Caco-2 (cell line): Measurements from ENCODE around the gene VMAC. TPM values are rescaled to one million over a fixed set of nuclear protein-coding genes. Genes with fewer than 3 reads are reported as not detected.
"Not testable (repeated sequence)": the region's sequence is repeated elsewhere in the genome, so short reads cannot be mapped to it uniquely, and the experiment has no call there.

ENCODE experiments used
- BruUV-seq: library from RNA; stranded (reverse); fragments of 400-500 nt; replicated peaks from 2 replicates; lab custom pipeline; 2021; lab: Mats Ljungman, UMichigan
- CTCF ChIA-PET: fragments of 300-600 bp; sonication (Branson Sonifier 250); formaldehyde crosslinking; loops from one replicate; lab custom pipeline; 2022; ENCODE audit warnings: antibody characterized with exemption; lab: Charles Lee
- POLR2A ChIA-PET: fragments of 300-600 bp; sonication (Branson Sonifier 250); formaldehyde crosslinking; loops from one replicate; lab custom pipeline; 2022; ENCODE audit warnings: antibody characterized with exemption; lab: Charles Lee
- DNase-seq, 2 experiments: peaks; one replicate each; pipeline versions ENCODE4 v3.0.0 to v3.0.0-alpha.2; 2020 to 2022
- H3K27me3 ChIP-seq: replicated peaks from 2 replicates; pipeline ENCODE4 v1.6.0; 2011; ENCODE audit warnings: low read length; ENCODE audit not compliant: control insufficient read depth, insufficient read depth
- H3K36me3 ChIP-seq: 2 replicates; pipeline ENCODE4 v1.5.1; 2011; ENCODE audit warnings: low read length; ENCODE audit not compliant: control insufficient read depth, insufficient read depth
- H3K4me1 ChIP-seq: fragments of 250-450 bp; sonication (Bioruptor Pico); 2 replicates; pipeline ENCODE4 v1.5.1; 2020; ENCODE audit warnings: mild to moderate bottlenecking
- H3K4me3 ChIP-seq: 2 replicates; pipeline ENCODE4 v1.5.1; 2011; ENCODE audit warnings: low read depth, mild to moderate bottlenecking, control low read depth, low read length
- H3K9me3 ChIP-seq: fragments of 250-450 bp; sonication (Bioruptor Pico); 2 replicates; pipeline ENCODE4 v1.5.1; 2020; ENCODE audit warnings: mild to moderate bottlenecking, moderate library complexity
- H3K27ac Mint-ChIP-seq: one replicate; pipeline ENCODE4 v1.8.0; 2022; ENCODE audit warnings: mixed read lengths; ENCODE audit not compliant: unreplicated experiment
- H3K27me3 Mint-ChIP-seq: one replicate; pipeline ENCODE4 v1.8.0; 2022; ENCODE audit warnings: mixed read lengths; ENCODE audit not compliant: insufficient read depth, unreplicated experiment
- H3K36me3 Mint-ChIP-seq: one replicate; pipeline ENCODE4 v1.8.0; 2022; ENCODE audit warnings: mild to moderate bottlenecking, mixed read lengths; ENCODE audit not compliant: insufficient read depth, unreplicated experiment
- H3K4me1 Mint-ChIP-seq: one replicate; pipeline ENCODE4 v1.8.0; 2022; ENCODE audit warnings: low read depth, mixed read lengths; ENCODE audit not compliant: unreplicated experiment
- H3K4me3 Mint-ChIP-seq: one replicate; pipeline ENCODE4 v1.8.0; 2022; ENCODE audit warnings: mild to moderate bottlenecking, moderate library complexity, mixed read lengths; ENCODE audit not compliant: unreplicated experiment
- H3K9me3 Mint-ChIP-seq: one replicate; pipeline ENCODE4 v1.8.0; 2022; ENCODE audit warnings: mixed read lengths; ENCODE audit not compliant: unreplicated experiment
- CTCF ChIP-seq, 2 experiments: fragments of 200-600 bp in 1 of 2; IDR thresholded peaks; 1 replicate in 1 of 2; 2 replicates in 1 of 2; pipeline versions ENCODE4 v1.5.1 to v1.8.0; 2011 to 2022; ENCODE audit warnings: antibody characterized with exemption in 1 of 2, control low read depth in 1 of 2, inconsistent platforms in 1 of 2, low read depth in 1 of 2, low read length in 1 of 2, mild to moderate bottlenecking in 1 of 2, moderate library complexity in 1 of 2; ENCODE audit not compliant: insufficient read depth in 1 of 2, severe bottlenecking in 1 of 2, unreplicated experiment in 1 of 2
- intact Hi-C: fragments of 100-400 bp; cut with micrococcal nuclease; formaldehyde crosslinking; loops from one replicate; pipeline ENCODE4 v1.10.0; 2022; ENCODE audit not compliant: unreplicated experiment
- total RNA-seq: library from RNA; stranded (reverse); gene quantifications from 2 replicates; pipeline ENCODE4 v1.2.3, GENCODE V29; 2022

Gene VMAC
- total RNA-seq, 1 experiment from 2014 or later, result 4.8 TPM

GRCh38 chr19:5873617-5874199 lies 31.0 kb upstream of the VMAC start:
- Mint-ChIP-seq H3K9me3 (no peaks in the 10 kb centered on the region), H3K27me3 (no peaks in the 10 kb centered on the region), H3K27ac (no peak overlapping the region), H3K4me1 (peaks cover 6% of the 10 kb centered on the region), H3K4me3 (no peak overlapping the region), H3K36me3 (peaks cover 7% of the 10 kb centered on the region)
- no peak for DNase-seq
- H3K27me3 ChIP-seq, result no peaks in the 10 kb centered on the region
- no peaks in the 10 kb centered on the region for H3K36me3 ChIP-seq
- H3K4me3 ChIP-seq, result no peak overlapping the region
- H3K4me1 ChIP-seq, result peaks cover 29% of the 10 kb centered on the region
- no peak for TF ChIP-seq CTCF (IDR thresholded peaks at IDR 0.05; ENCODE audit: insufficient read depth in 1 of 2, low read depth in 1 of 2, low read length in 1 of 2, severe bottlenecking in 1 of 2, unreplicated experiment in 1 of 2)
- ChIA-PET POLR2A (no interaction called here), CTCF (no interaction called here)
- intact Hi-C loops, result no loop called here
- BruUV-seq, result no TSS peak
- no peaks in the 10 kb centered on the region for H3K9me3 ChIP-seq

DNA sequence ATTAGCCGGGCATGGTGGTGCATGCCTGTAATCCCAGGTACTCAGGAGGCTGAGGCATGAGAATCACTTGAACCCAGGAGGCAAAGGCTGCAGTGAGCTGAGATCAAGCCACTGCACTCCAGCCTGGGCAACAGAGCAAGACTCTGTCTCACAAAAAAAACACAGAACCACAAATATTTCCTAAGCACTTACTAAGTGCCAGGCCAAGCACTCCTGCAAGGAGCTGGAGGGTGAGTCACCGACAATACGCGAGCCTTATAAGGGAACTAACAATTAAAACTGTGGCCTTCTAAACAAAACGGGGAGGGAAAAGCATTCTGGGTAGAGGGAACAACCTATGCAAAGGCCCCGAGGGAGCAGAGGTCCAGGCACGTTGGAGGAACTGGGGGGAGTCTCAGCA lies 30.2 kb upstream of the VMAC start:
- H3K27me3 ChIP-seq, H3K9me3 Mint-ChIP-seq, POLR2A ChIA-PET, H3K36me3 Mint-ChIP-seq, H3K4me3 ChIP-seq, intact Hi-C loops, H3K4me3 Mint-ChIP-seq, H3K36me3 ChIP-seq, BruUV-seq, DNase-seq, H3K4me1 Mint-ChIP-seq, H3K27me3 Mint-ChIP-seq, H3K27ac Mint-ChIP-seq, H3K9me3 ChIP-seq, CTCF ChIA-PET: not testable (repeated sequence)
- peaks cover 35% of the 10 kb centered on the region for H3K4me1 ChIP-seq

DNA sequence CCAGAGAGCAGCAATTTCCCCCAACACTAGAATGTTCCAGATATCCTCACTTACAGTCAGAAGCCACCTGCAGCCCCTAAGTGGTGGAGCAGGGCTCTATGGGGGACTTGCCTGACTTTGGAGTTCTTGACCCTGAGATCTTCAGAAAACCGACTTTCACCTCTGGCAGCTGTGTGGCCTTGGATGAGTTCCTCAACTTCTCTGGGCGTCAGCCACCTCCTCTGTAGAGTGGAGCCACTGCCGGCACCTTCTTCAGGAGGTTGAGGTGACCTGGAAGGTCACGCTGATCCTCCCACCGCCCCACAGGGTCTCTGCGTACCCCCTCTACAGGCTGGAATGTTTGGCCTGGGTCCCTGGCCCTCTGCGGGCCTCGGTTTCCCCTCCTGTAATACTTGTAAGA lies 27.2 kb upstream of the VMAC start:
- H3K27me3 ChIP-seq, result no peaks in the 10 kb centered on the region
- ChIA-PET CTCF (no interaction called here), POLR2A (no interaction called here)
- H3K4me1 ChIP-seq, result peaks cover 51% of the 10 kb centered on the region
- H3K36me3 Mint-ChIP-seq, result no peaks in the 10 kb centered on the region
- H3K9me3 ChIP-seq, result no peaks in the 10 kb centered on the region
- H3K27ac Mint-ChIP-seq, result no peak overlapping the region
- intact Hi-C loops, result no loop called here
- H3K4me3 Mint-ChIP-seq, result no peak overlapping the region
- no peaks in the 10 kb centered on the region for H3K9me3 Mint-ChIP-seq
- no peaks in the 10 kb centered on the region for H3K27me3 Mint-ChIP-seq
- H3K4me1 Mint-ChIP-seq, result no peaks in the 10 kb centered on the region
- H3K36me3 ChIP-seq, result no peaks in the 10 kb centered on the region
- DNase-seq, result no peak
- no peak for TF ChIP-seq CTCF (IDR thresholded peaks at IDR 0.05; ENCODE audit: insufficient read depth in 1 of 2, low read depth in 1 of 2, low read length in 1 of 2, severe bottlenecking in 1 of 2, unreplicated experiment in 1 of 2)
- BruUV-seq, result no TSS peak
- no peak overlapping the region for H3K4me3 ChIP-seq

DNA sequence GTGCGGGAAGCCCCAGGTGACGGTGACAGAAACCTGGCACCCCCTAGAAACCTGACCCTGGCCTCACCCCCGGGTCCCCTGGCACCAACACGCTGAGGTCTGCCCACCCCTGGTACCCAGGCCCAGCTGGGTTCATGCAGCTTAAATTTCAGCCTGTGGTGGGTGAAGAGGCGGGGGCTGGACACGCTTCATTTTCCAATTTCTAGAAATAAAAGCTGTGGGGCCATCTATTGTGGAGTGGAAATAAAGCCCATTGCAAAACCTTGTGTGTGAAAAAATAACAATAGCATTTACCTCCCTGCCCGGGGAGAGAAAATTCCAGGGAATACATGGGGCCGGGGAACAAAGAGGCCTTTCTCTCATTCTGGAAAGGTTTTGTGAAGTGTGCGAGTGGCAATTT lies 26.8 kb upstream of the VMAC start:
- Histone ChIP-seq H3K4me1 (peaks cover 50% of the 10 kb centered on the region), H3K36me3 (no peaks in the 10 kb centered on the region), H3K27me3 (no peaks in the 10 kb centered on the region), H3K4me3 (no peak overlapping the region), H3K9me3 (no peaks in the 10 kb centered on the region)
- Mint-ChIP-seq H3K36me3 (no peaks in the 10 kb centered on the region), H3K4me3 (no peak overlapping the region), H3K9me3 (no peaks in the 10 kb centered on the region), H3K4me1 (no peaks in the 10 kb centered on the region), H3K27ac (no peak overlapping the region), H3K27me3 (no peaks in the 10 kb centered on the region)
- BruUV-seq, result no TSS peak
- TF ChIP-seq CTCF (IDR thresholded peaks at IDR 0.05; ENCODE audit: insufficient read depth in 1 of 2, low read depth in 1 of 2, low read length in 1 of 2, severe bottlenecking in 1 of 2, unreplicated experiment in 1 of 2), result no peak
- ChIA-PET CTCF (no interaction called here), POLR2A (no interaction called here)
- DNase-seq, result no peak
- intact Hi-C loops, result no loop called here
